IgD-negative memory B cell (primary cell): Measurements from ENCODE around the gene CXCL8. TPM values are rescaled to one million over a fixed set of nuclear protein-coding genes. Genes with fewer than 3 reads are reported as not detected.
"Not testable (repeated sequence)": the region's sequence is repeated elsewhere in the genome, so short reads cannot be mapped to it uniquely, and the experiment has no call there.

Experiments
- H3K27ac Mint-ChIP-seq, 3 donors: one replicate each; pipeline ENCODE4 v1.8.0; 2020 to 2022; ENCODE audit warnings: mild to moderate bottlenecking in 3 of 3, mixed read lengths in 3 of 3, moderate library complexity in 1 of 3
- H3K27me3 Mint-ChIP-seq: one replicate; pipeline ENCODE4 v1.8.0; 2021; ENCODE audit warnings: mixed read lengths
- H3K36me3 Mint-ChIP-seq: one replicate; pipeline ENCODE4 v1.8.0; 2020; ENCODE audit warnings: mild to moderate bottlenecking, mixed read lengths
- H3K4me1 Mint-ChIP-seq, 3 donors: one replicate each; pipeline ENCODE4 v1.8.0; 2020 to 2022; ENCODE audit warnings: mixed read lengths in 3 of 3, mild to moderate bottlenecking in 1 of 3
- H3K4me3 Mint-ChIP-seq, 4 donors: one replicate each; pipeline ENCODE4 v1.8.0; 2020 to 2022; ENCODE audit warnings: mild to moderate bottlenecking in 4 of 4, mixed read lengths in 4 of 4, moderate library complexity in 3 of 4
- H3K9me3 Mint-ChIP-seq, 3 donors: one replicate each; pipeline ENCODE4 v1.8.0; 2020 to 2021; ENCODE audit warnings: mixed read lengths in 3 of 3, mild to moderate bottlenecking in 1 of 3
- polyA plus RNA-seq: library from polyadenylated mRNA; unstranded; fragments of 300-500 nt; fragmentation: Illumina TruSeq; gene quantifications from one replicate; pipeline ENCODE4 v1.2.3, GENCODE V29; 2021

Gene CXCL8
- polyA plus RNA-seq, 1 donor from 2014 or later: 0.74 TPM

- Mint-ChIP-seq H3K36me3 (no peaks in the 10 kb centered on the region), H3K9me3 (peaks cover 0 to 6% (median 2%) of the 10 kb centered on the region in 3 donors), H3K4me3 (no peak overlapping the region), H3K27ac (no peak overlapping the region), H3K4me1 (peaks cover 0 to 1% (median 0%) of the 10 kb centered on the region in 3 donors), H3K27me3 (peaks cover 7% of the 10 kb centered on the region)
These were observed 10.8 kb downstream of the CXCL8 start for GRCh38 chr4:73751166-73751565.

GRCh38 chr4:73751830-73752229, 11.5 kb downstream of the CXCL8 start:
- Mint-ChIP-seq H3K27me3 (peaks cover 3% of the 10 kb centered on the region), H3K27ac (no peak overlapping the region), H3K4me3 (no peak overlapping the region), H3K4me1 (peaks cover 0 to 1% (median 0%) of the 10 kb centered on the region in 3 donors), H3K9me3 (peaks cover 0 to 6% (median 2%) of the 10 kb centered on the region in 3 donors), H3K36me3 (no peaks in the 10 kb centered on the region)

GRCh38 chr4:73752424-73752823, 12.1 kb downstream of the CXCL8 start:
- peaks cover 0 to 6% (median 2%) of the 10 kb centered on the region in 3 donors for H3K9me3 Mint-ChIP-seq
- no peaks in the 10 kb centered on the region for H3K36me3 Mint-ChIP-seq
- no peak overlapping the region for H3K4me3 Mint-ChIP-seq

GRCh38 chr4:73753215-73753614, 12.8 kb downstream of the CXCL8 start:
- no peak overlapping the region for H3K4me3 Mint-ChIP-seq
- H3K27ac Mint-ChIP-seq: no peak overlapping the region
- peaks cover 0 to 1% (median 0%) of the 10 kb centered on the region in 3 donors for H3K4me1 Mint-ChIP-seq
- H3K9me3 Mint-ChIP-seq: peaks cover 0 to 6% (median 2%) of the 10 kb centered on the region in 3 donors
- H3K36me3 Mint-ChIP-seq: no peaks in the 10 kb centered on the region
- peaks cover 3% of the 10 kb centered on the region for H3K27me3 Mint-ChIP-seq

More at GRCh38 chr4:73752424-73752823, 12.1 kb downstream of the CXCL8 start:
- H3K27ac Mint-ChIP-seq: no peak overlapping the region
- H3K4me1 Mint-ChIP-seq: peaks cover 0 to 1% (median 0%) of the 10 kb centered on the region in 3 donors
- H3K27me3 Mint-ChIP-seq: peaks cover 3% of the 10 kb centered on the region

- Mint-ChIP-seq H3K4me1 (peaks cover 0 to 1% (median 0%) of the 10 kb centered on the region in 3 donors), H3K27me3 (peaks cover 3% of the 10 kb centered on the region), H3K9me3 (peaks cover 0 to 6% (median 2%) of the 10 kb centered on the region in 3 donors), H3K27ac (no peak overlapping the region), H3K4me3 (no peak overlapping the region), H3K36me3 (no peaks in the 10 kb centered on the region)
These were observed 14.6 kb downstream of the CXCL8 start for GRCh38 chr4:73754934-73755333.

- Mint-ChIP-seq H3K4me3 (no peak overlapping the region), H3K27me3 (peaks cover 4% of the 10 kb centered on the region), H3K9me3 (peaks cover 0 to 2% (median 2%) of the 10 kb centered on the region in 3 donors), H3K4me1 (peaks cover 0 to 7% (median 3%) of the 10 kb centered on the region in 3 donors), H3K27ac (no peak overlapping the region), H3K36me3 (no peaks in the 10 kb centered on the region)
These were observed 19.0 kb downstream of the CXCL8 start for GRCh38 chr4:73759357-73759756.

- Mint-ChIP-seq H3K4me3 (no peak overlapping the region), H3K27me3 (peaks cover 2% of the 10 kb centered on the region), H3K4me1 (peaks cover 0 to 7% (median 3%) of the 10 kb centered on the region in 3 donors), H3K27ac (no peak overlapping the region), H3K9me3 (peaks cover 0 to 2% (median 0%) of the 10 kb centered on the region in 3 donors), H3K36me3 (no peaks in the 10 kb centered on the region)
These were observed 21.5 kb downstream of the CXCL8 start for GRCh38 chr4:73761856-73762255.

- H3K36me3 Mint-ChIP-seq: no peaks in the 10 kb centered on the region
- H3K27me3 Mint-ChIP-seq: peaks cover 2% of the 10 kb centered on the region
- H3K4me3 Mint-ChIP-seq: no peak overlapping the region
- peaks cover 0 to 7% (median 3%) of the 10 kb centered on the region in 3 donors for H3K4me1 Mint-ChIP-seq
- peaks cover 0 to 2% (median 0%) of the 10 kb centered on the region in 3 donors for H3K9me3 Mint-ChIP-seq
- H3K27ac Mint-ChIP-seq: no peak overlapping the region
These were observed 22.0 kb downstream of the CXCL8 start for GRCh38 chr4:73762409-73762808.

GRCh38 chr4:73763877-73764276, 23.5 kb downstream of the CXCL8 start:
- no peak overlapping the region for H3K27ac Mint-ChIP-seq
- peaks cover 3% of the 10 kb centered on the region for H3K27me3 Mint-ChIP-seq
- no peaks in the 10 kb centered on the region for H3K36me3 Mint-ChIP-seq
- peaks cover 0 to 7% (median 3%) of the 10 kb centered on the region in 3 donors for H3K4me1 Mint-ChIP-seq
- H3K9me3 Mint-ChIP-seq: peaks cover 0 to 2% (median 0%) of the 10 kb centered on the region in 3 donors
- H3K4me3 Mint-ChIP-seq: no peak overlapping the region

GRCh38 chr4:73764513-73764912, 24.1 kb downstream of the CXCL8 start:
- peaks cover 0 to 2% (median 0%) of the 10 kb centered on the region in 3 donors for H3K9me3 Mint-ChIP-seq
- peaks cover 0 to 7% (median 3%) of the 10 kb centered on the region in 3 donors for H3K4me1 Mint-ChIP-seq
- H3K36me3 Mint-ChIP-seq: no peaks in the 10 kb centered on the region
- no peak overlapping the region for H3K27ac Mint-ChIP-seq
- no peak overlapping the region for H3K4me3 Mint-ChIP-seq
- H3K27me3 Mint-ChIP-seq: peaks cover 3% of the 10 kb centered on the region

- Mint-ChIP-seq H3K9me3 (peaks cover 0 to 2% (median 0%) of the 10 kb centered on the region in 3 donors), H3K27ac (no peak overlapping the region), H3K27me3 (peaks cover 3% of the 10 kb centered on the region), H3K4me1 (peaks cover 0 to 7% (median 3%) of the 10 kb centered on the region in 3 donors), H3K36me3 (no peaks in the 10 kb centered on the region), H3K4me3 (no peak overlapping the region)
These were observed 24.9 kb downstream of the CXCL8 start for GRCh38 chr4:73765296-73765695.

GRCh38 chr4:73770917-73771316, 30.5 kb downstream of the CXCL8 start:
- no peaks in the 10 kb centered on the region for H3K36me3 Mint-ChIP-seq
- peaks cover 0 to 2% (median 0%) of the 10 kb centered on the region in 3 donors for H3K9me3 Mint-ChIP-seq
- no peaks in the 10 kb centered on the region for H3K4me1 Mint-ChIP-seq
- no peak overlapping the region for H3K27ac Mint-ChIP-seq
- peaks cover 4% of the 10 kb centered on the region for H3K27me3 Mint-ChIP-seq
- H3K4me3 Mint-ChIP-seq: no peak overlapping the region

GRCh38 chr4:73772363-73772762, 32.0 kb downstream of the CXCL8 start:
- Mint-ChIP-seq H3K36me3 (no peaks in the 10 kb centered on the region), H3K4me3 (no peak overlapping the region), H3K4me1 (no peaks in the 10 kb centered on the region), H3K27me3 (peaks cover 4% of the 10 kb centered on the region), H3K9me3 (no peaks in the 10 kb centered on the region), H3K27ac (no peak overlapping the region)

- not testable (repeated sequence) for H3K36me3 Mint-ChIP-seq, H3K9me3 Mint-ChIP-seq, H3K4me1 Mint-ChIP-seq, H3K4me3 Mint-ChIP-seq, H3K27me3 Mint-ChIP-seq, H3K27ac Mint-ChIP-seq
These were observed 34.0 kb downstream of the CXCL8 start for GRCh38 chr4:73774406-73774805.

GRCh38 chr4:73776321-73776729, 36.0 kb downstream of the CXCL8 start:
- no peak overlapping the region for H3K27ac Mint-ChIP-seq
- no peaks in the 10 kb centered on the region for H3K4me1 Mint-ChIP-seq
- peaks cover 2% of the 10 kb centered on the region for H3K27me3 Mint-ChIP-seq
- no peak overlapping the region for H3K4me3 Mint-ChIP-seq
- no peaks in the 10 kb centered on the region for H3K36me3 Mint-ChIP-seq
- H3K9me3 Mint-ChIP-seq: no peaks in the 10 kb centered on the region

- no peaks in the 10 kb centered on the region for H3K4me1 Mint-ChIP-seq
- H3K27ac Mint-ChIP-seq: no peak overlapping the region
- no peak overlapping the region for H3K4me3 Mint-ChIP-seq
- H3K36me3 Mint-ChIP-seq: no peaks in the 10 kb centered on the region
- no peaks in the 10 kb centered on the region for H3K9me3 Mint-ChIP-seq
- peaks cover 2% of the 10 kb centered on the region for H3K27me3 Mint-ChIP-seq
These were observed 37.2 kb downstream of the CXCL8 start for GRCh38 chr4:73777612-73778011.
